MM.1S (cell line): ENCODE measurements around the gene ADAMTS15.

Source experiments
- DNase-seq: peaks from one replicate; pipeline ENCODE4 v3.0.0-alpha.2; 2015
- H2AFZ ChIP-seq: fragments of 300-600 bp; sonication (generic); 2 replicates; pipeline ENCODE4 v1.6.0; 2016; ENCODE audit warnings: antibody characterized with exemption, low read length
- H3F3A ChIP-seq: fragments of 300-600 bp; sonication (generic); 2 replicates; pipeline ENCODE4 v1.6.1; 2016; ENCODE audit warnings: mild to moderate bottlenecking, antibody characterized with exemption, low read length, moderate library complexity, mixed read lengths; ENCODE audit not compliant: insufficient read depth
- H3K27ac ChIP-seq: fragments of 300-600 bp; sonication (generic); 2 replicates; pipeline ENCODE4 v1.5.1; 2016; ENCODE audit warnings: mild to moderate bottlenecking, low read length
- H3K27me3 ChIP-seq: fragments of 300-600 bp; sonication (generic); replicated peaks from 2 replicates; pipeline ENCODE4 v1.6.0; 2016; ENCODE audit warnings: low read length; ENCODE audit not compliant: insufficient read depth
- H3K36me3 ChIP-seq: fragments of 300-600 bp; sonication (generic); replicated peaks from 2 replicates; pipeline ENCODE4 v1.6.1; 2016; ENCODE audit warnings: mild to moderate bottlenecking, low read length, mixed read lengths; ENCODE audit not compliant: insufficient read depth
- H3K4me1 ChIP-seq: fragments of 300-600 bp; sonication (generic); 2 replicates; pipeline ENCODE4 v1.6.1; 2016; ENCODE audit warnings: low read length, mixed read lengths
- H3K4me2 ChIP-seq: fragments of 300-600 bp; sonication (generic); 2 replicates; pipeline ENCODE4 v1.6.0; 2016; ENCODE audit warnings: low read depth, low read length
- H3K4me3 ChIP-seq: fragments of 300-600 bp; sonication (generic); 2 replicates; pipeline ENCODE4 v1.5.1; 2016; ENCODE audit warnings: low read length, mixed read lengths
- H3K79me2 ChIP-seq: fragments of 300-600 bp; sonication (generic); 2 replicates; pipeline ENCODE4 v1.6.1; 2016; ENCODE audit warnings: mixed run types, low read length, mixed read lengths
- H3K9ac ChIP-seq: fragments of 300-600 bp; sonication (generic); 2 replicates; pipeline ENCODE4 v1.6.1; 2016; ENCODE audit warnings: low read length, mixed read lengths
- H3K9me2 ChIP-seq: fragments of 300-600 bp; sonication (generic); replicated peaks from 2 replicates; pipeline ENCODE4 v1.6.1; 2016; ENCODE audit warnings: mild to moderate bottlenecking, low read length, mixed read lengths; ENCODE audit not compliant: insufficient read depth
- H3K9me3 ChIP-seq: fragments of 300-600 bp; sonication (generic); replicated peaks from 2 replicates; pipeline ENCODE4 v1.6.1; 2016; ENCODE audit warnings: mild to moderate bottlenecking, low read length, mixed read lengths; ENCODE audit not compliant: insufficient read depth
- H4K20me1 ChIP-seq: fragments of 300-600 bp; sonication (generic); 2 replicates; pipeline ENCODE4 v1.6.1; 2016; ENCODE audit warnings: mild to moderate bottlenecking, low read length, moderate library complexity, mixed read lengths; ENCODE audit not compliant: insufficient read depth
- CTCF ChIP-seq: fragments of 300-600 bp; sonication (generic); IDR thresholded peaks from 2 replicates; pipeline ENCODE4 v1.5.1; 2016; ENCODE audit warnings: antibody characterized with exemption, low read length, mixed read lengths
- EZH2 ChIP-seq: fragments of 300-600 bp; sonication (generic); optimal IDR thresholded peaks from 2 replicates; pipeline ENCODE3; 2017; ENCODE audit warnings: low read depth, mild to moderate bottlenecking, antibody characterized with exemption, low read length, mixed read lengths
- EZH2phosphoT487 ChIP-seq: fragments of 300-600 bp; sonication (generic); IDR thresholded peaks from 2 replicates; pipeline ENCODE4 v1.6.1; 2018; ENCODE audit warnings: antibody characterized with exemption, low read length

The ADAMTS15 gene

DNA sequence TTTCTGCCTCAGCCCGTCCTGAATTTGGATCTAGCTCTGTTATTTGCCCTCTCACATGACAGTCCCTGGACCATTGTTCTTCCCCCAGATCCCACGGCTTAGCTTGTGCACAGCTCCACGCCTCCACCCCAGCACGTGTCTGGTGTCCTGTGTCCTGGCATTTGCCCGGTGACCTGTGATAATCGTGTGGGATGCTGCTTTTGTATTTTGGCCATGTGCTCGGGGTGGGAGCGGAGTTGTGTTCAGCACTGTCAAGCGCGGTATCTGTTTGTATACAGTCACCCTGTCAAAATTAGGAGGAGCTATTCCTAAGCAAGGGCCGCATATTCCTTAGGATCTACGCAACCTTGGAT is 31.9 kb upstream of the ADAMTS15 start:
- TF ChIP-seq EZH2 (no peak), EZH2phosphoT487 (no peak), CTCF (no peak)
- no peaks in the 10 kb centered on the region for H3K9me3 ChIP-seq
- no peaks in the 10 kb centered on the region for H3K36me3 ChIP-seq
- DNase-seq = no peak
- H3K4me2 ChIP-seq = no peak overlapping the region
- H3F3A ChIP-seq = no peaks in the 10 kb centered on the region
- H3K4me1 ChIP-seq = peaks cover 10% of the 10 kb centered on the region
- no peaks in the 10 kb centered on the region; the same call in 1 of the 2 replicates for H3K27me3 ChIP-seq
- H3K27ac ChIP-seq = no peak overlapping the region
- no peaks in the 10 kb centered on the region for H4K20me1 ChIP-seq
- H3K4me3 ChIP-seq = no peak overlapping the region
- H3K9ac ChIP-seq = no peak overlapping the region
- no peaks in the 10 kb centered on the region for H3K79me2 ChIP-seq
- H2AFZ ChIP-seq = no peak overlapping the region
- H3K9me2 ChIP-seq = no peaks in the 10 kb centered on the region

GRCh38 chr11:130416906-130417305 is 31.5 kb upstream of the ADAMTS15 start:
- H3K4me3 ChIP-seq = no peak overlapping the region
- H3K36me3 ChIP-seq = no peaks in the 10 kb centered on the region
- no peak overlapping the region for H3K27ac ChIP-seq
- no peak overlapping the region for H3K9ac ChIP-seq
- peaks cover 10% of the 10 kb centered on the region for H3K4me1 ChIP-seq
- no peaks in the 10 kb centered on the region for H3K9me2 ChIP-seq
- no peak overlapping the region for H2AFZ ChIP-seq
- no peaks in the 10 kb centered on the region for H3K9me3 ChIP-seq
- no peaks in the 10 kb centered on the region for H3F3A ChIP-seq
- H3K79me2 ChIP-seq = no peaks in the 10 kb centered on the region
- no peaks in the 10 kb centered on the region; the same call in 1 of the 2 replicates for H3K27me3 ChIP-seq
- TF ChIP-seq EZH2phosphoT487 = no peak
- TF ChIP-seq EZH2 = no peak
- no peak for TF ChIP-seq CTCF
- H3K4me2 ChIP-seq = no peak overlapping the region
- DNase-seq = no peak
- no peaks in the 10 kb centered on the region for H4K20me1 ChIP-seq

GRCh38 chr11:130418210-130418609 is 30.2 kb upstream of the ADAMTS15 start:
- Histone ChIP-seq H4K20me1 (no peaks in the 10 kb centered on the region), H3K79me2 (no peaks in the 10 kb centered on the region), H3K27me3 (no peaks in the 10 kb centered on the region; the same call in 1 of the 2 replicates), H3K9me2 (no peaks in the 10 kb centered on the region), H3K4me2 (no peak overlapping the region), H3K9ac (no peak overlapping the region), H3K4me3 (no peak overlapping the region), H3K27ac (no peak overlapping the region), H3K4me1 (peaks cover 10% of the 10 kb centered on the region), H2AFZ (no peak overlapping the region), H3K9me3 (no peaks in the 10 kb centered on the region), H3F3A (no peaks in the 10 kb centered on the region), H3K36me3 (no peaks in the 10 kb centered on the region)
- DNase-seq = no peak
- TF ChIP-seq EZH2phosphoT487 (no peak), EZH2 (no peak), CTCF (no peak)

- Histone ChIP-seq H3K27ac (no peak overlapping the region), H3K4me3 (no peak overlapping the region), H3K9me3 (no peaks in the 10 kb centered on the region), H3K79me2 (no peaks in the 10 kb centered on the region), H4K20me1 (no peaks in the 10 kb centered on the region), H3K36me3 (no peaks in the 10 kb centered on the region), H3K27me3 (no peaks in the 10 kb centered on the region; the same call in 1 of the 2 replicates), H3F3A (no peaks in the 10 kb centered on the region), H3K9me2 (no peaks in the 10 kb centered on the region), H2AFZ (no peak overlapping the region), H3K4me2 (no peak overlapping the region), H3K9ac (no peak overlapping the region), H3K4me1 (peaks cover 10% of the 10 kb centered on the region)
- DNase-seq = no peak
- TF ChIP-seq EZH2phosphoT487 = no peak
These were observed 29.7 kb upstream of the ADAMTS15 start for GRCh38 chr11:130418756-130419155.
